RWPE2 (cell line): ENCODE results near the gene SALL3.
A peak's percentile ranks its signal among the peaks of the same experiment; 100 is the strongest.

ENCODE experiments used
- ATAC-seq: fragments of 200-7000 bp; cut with Tn5 transposase; 3 replicates; pipeline ENCODE4 v1.9.1; 2021; ENCODE audit warnings: low read depth
- DNase-seq: peaks from one replicate; pipeline ENCODE4 v3.0.0-alpha.2; 2020; ENCODE audit warnings: low spot score
- H3K27ac ChIP-seq: fragments of 450-650 bp; 2 replicates; pipeline ENCODE4 v1.5.1; 2017; ENCODE audit warnings: mild to moderate bottlenecking; ENCODE audit not compliant: poor library complexity, severe bottlenecking
- H3K27me3 ChIP-seq: fragments of 250-450 bp; sonication (Bioruptor Pico); 2 replicates; pipeline ENCODE4 v1.5.1; 2021; ENCODE audit warnings: mild to moderate bottlenecking, moderate library complexity; ENCODE audit not compliant: insufficient read depth, poor library complexity, severe bottlenecking
- H3K36me3 ChIP-seq: fragments of 250-450 bp; sonication (Bioruptor Pico); 2 replicates; pipeline ENCODE4 v1.5.1; 2020; ENCODE audit warnings: low read depth, mild to moderate bottlenecking, moderate library complexity
- H3K4me1 ChIP-seq: fragments of 250-450 bp; sonication (Bioruptor Pico); 2 replicates; pipeline ENCODE4 v1.5.1; 2021; ENCODE audit warnings: mild to moderate bottlenecking, moderate library complexity; ENCODE audit not compliant: insufficient read depth, poor library complexity, severe bottlenecking
- H3K4me3 ChIP-seq: fragments of 250-450 bp; sonication (Bioruptor Pico); 2 replicates; pipeline ENCODE4 v1.5.1; 2021; ENCODE audit warnings: mild to moderate bottlenecking, moderate library complexity; ENCODE audit not compliant: severe bottlenecking
- H3K9me3 ChIP-seq: fragments of 250-450 bp; sonication (Bioruptor Pico); 2 replicates; pipeline ENCODE4 v1.5.1; 2021; ENCODE audit warnings: mild to moderate bottlenecking, moderate library complexity; ENCODE audit not compliant: severe bottlenecking
- TF ChIP-seq, protein P1 (sequence below): fragments of 450-650 bp; IDR thresholded peaks from one replicate; pipeline ENCODE4 v1.5.1; 2017; ENCODE audit warnings: mild to moderate bottlenecking, moderate library complexity; ENCODE audit not compliant: poor library complexity, severe bottlenecking

The SALL3 gene

GRCh38 chr18:78981989-78982620 lies 2.5 kb downstream of the SALL3 start:
- peaks cover 56% of the 10 kb centered on the region for H3K27me3 ChIP-seq
- ATAC-seq (no peak), DNase-seq (no peak)
- no peaks in the 10 kb centered on the region for H3K36me3 ChIP-seq
- no peak overlapping the region for H3K4me3 ChIP-seq
- H3K4me1 ChIP-seq, result no peaks in the 10 kb centered on the region
- H3K27ac ChIP-seq, result no peak overlapping the region
- H3K9me3 ChIP-seq, result no peaks in the 10 kb centered on the region
- TF ChIP-seq, protein P1, sequence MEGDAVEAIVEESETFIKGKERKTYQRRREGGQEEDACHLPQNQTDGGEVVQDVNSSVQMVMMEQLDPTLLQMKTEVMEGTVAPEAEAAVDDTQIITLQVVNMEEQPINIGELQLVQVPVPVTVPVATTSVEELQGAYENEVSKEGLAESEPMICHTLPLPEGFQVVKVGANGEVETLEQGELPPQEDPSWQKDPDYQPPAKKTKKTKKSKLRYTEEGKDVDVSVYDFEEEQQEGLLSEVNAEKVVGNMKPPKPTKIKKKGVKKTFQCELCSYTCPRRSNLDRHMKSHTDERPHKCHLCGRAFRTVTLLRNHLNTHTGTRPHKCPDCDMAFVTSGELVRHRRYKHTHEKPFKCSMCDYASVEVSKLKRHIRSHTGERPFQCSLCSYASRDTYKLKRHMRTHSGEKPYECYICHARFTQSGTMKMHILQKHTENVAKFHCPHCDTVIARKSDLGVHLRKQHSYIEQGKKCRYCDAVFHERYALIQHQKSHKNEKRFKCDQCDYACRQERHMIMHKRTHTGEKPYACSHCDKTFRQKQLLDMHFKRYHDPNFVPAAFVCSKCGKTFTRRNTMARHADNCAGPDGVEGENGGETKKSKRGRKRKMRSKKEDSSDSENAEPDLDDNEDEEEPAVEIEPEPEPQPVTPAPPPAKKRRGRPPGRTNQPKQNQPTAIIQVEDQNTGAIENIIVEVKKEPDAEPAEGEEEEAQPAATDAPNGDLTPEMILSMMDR, result no peak

GRCh38 chr18:78983512-78983911 lies 3.9 kb downstream of the SALL3 start:
- peaks cover 42% of the 10 kb centered on the region for H3K27me3 ChIP-seq
- H3K4me3 ChIP-seq, result no peak overlapping the region
- no peaks in the 10 kb centered on the region for H3K9me3 ChIP-seq
- no peak overlapping the region for H3K27ac ChIP-seq
- DNase-seq, result no peak
- no peaks in the 10 kb centered on the region for H3K36me3 ChIP-seq
- ATAC-seq, result no peak
- H3K4me1 ChIP-seq, result no peaks in the 10 kb centered on the region
- TF ChIP-seq, protein P1, result no peak

DNA sequence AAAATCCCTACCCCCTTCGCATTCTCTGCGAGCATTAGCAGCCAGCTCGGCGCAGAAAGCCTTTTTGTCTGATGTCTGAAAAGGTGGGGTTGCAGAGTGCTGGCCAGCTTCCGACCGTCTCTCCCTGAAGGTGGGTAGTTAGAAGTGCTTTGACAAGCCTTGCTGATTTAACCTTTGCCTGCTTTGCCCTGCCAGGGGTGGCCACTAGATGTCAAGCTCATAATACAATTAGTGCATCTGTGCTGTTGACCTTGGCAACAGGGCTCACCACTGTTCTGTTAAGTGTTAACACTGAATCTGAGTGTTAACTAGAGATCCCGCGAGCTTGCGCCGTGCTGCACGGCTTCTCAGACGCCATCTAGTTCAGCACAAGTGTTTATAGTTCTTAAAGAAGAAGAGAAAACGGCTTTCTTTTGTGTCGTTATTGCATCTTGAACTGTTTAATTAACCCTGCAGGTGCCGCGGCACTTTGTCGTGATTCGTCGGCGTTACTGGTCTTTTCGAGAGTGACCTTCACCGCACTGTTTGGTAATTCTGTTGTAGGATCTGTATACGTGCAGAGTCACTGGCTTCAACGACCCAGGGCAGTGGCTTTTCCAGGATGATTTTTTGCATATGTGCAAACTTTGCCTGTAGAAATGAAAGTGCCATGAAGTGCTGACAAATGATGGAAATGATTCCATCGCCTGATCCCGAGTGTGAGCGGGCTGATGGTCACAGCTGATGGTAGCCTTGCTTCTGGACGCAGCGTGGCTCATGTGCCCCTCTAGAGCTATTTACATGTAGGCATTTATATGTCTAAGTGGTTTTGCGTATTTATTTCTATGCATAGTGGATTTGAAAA lies 5.5 kb downstream of the SALL3 start:
- Histone ChIP-seq H3K4me3 (no peak overlapping the region), H3K4me1 (no peaks in the 10 kb centered on the region), H3K36me3 (no peaks in the 10 kb centered on the region), H3K27me3 (peaks cover 46% of the 10 kb centered on the region), H3K27ac (no peak overlapping the region), H3K9me3 (no peaks in the 10 kb centered on the region)
- no peak for DNase-seq
- peak; percentile 68; the same call in 2 of the 3 replicates for ATAC-seq
- TF ChIP-seq, protein P1, result peak; percentile 30

- DNase-seq, result no peak
- no peaks in the 10 kb centered on the region for H3K4me1 ChIP-seq
Measured at GRCh38 chr18:78986018-78986481, 6.4 kb downstream of the SALL3 start.

More at GRCh38 chr18:78986018-78986481, 6.4 kb downstream of the SALL3 start:
- Histone ChIP-seq H3K36me3 (no peaks in the 10 kb centered on the region), H3K27me3 (peaks cover 37% of the 10 kb centered on the region), H3K4me3 (no peak overlapping the region), H3K9me3 (no peaks in the 10 kb centered on the region), H3K27ac (no peak overlapping the region)
- peak; percentile 61; the same call in 1 of the 3 replicates for ATAC-seq
- TF ChIP-seq, protein P1, result peak; percentile 42
